NK-92 treated with Interleukin-12 subunit alpha and Interleukin-12 subunit beta, amount 100 ng/mL, for 24 hours (cell line): ENCODE data around the gene SPTLC1.
"Not testable (repeated sequence)": the region's sequence is repeated elsewhere in the genome, so short reads cannot be mapped to it uniquely, and the experiment has no call there.

Source experiments
- DNase-seq: peaks from one replicate; lab custom pipeline; 2025; lab: John Stamatoyannopoulos, UW

Gene SPTLC1

DNA sequence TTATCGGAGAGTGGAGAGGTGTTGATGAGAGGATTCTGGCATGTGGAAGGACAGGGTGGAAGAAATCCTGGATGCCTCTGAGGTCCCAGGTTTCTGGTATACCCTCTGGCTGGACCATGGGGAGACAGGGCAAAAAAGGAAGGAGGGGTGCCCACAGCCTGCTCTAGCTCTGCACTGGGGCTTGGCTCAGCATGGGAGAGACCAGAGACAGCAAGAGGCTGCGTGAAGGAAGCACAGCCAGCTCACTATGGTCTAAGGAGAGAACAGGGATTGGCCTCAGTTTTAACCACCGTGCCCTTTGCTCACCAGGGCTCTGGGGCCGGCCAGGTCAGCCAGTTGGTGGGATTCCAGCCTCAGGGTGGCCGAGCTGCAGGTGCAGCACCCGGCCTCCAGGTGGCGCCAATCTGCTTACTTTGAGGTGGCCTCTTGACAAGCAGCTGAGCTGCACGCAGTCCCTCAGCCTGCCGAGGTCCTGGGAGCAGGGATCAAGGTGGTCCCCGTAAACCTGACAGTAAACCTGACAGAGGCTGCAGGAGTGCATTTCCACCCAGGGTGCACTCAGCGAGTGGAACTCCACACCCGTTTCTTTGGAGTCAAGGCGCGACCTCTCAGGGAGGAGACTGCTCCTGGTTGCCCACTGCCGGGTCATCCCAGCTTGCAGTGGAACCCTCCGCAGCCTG, 25.0 kb upstream of the SPTLC1 start:
- peak; percentile 12 for DNase-seq

DNA sequence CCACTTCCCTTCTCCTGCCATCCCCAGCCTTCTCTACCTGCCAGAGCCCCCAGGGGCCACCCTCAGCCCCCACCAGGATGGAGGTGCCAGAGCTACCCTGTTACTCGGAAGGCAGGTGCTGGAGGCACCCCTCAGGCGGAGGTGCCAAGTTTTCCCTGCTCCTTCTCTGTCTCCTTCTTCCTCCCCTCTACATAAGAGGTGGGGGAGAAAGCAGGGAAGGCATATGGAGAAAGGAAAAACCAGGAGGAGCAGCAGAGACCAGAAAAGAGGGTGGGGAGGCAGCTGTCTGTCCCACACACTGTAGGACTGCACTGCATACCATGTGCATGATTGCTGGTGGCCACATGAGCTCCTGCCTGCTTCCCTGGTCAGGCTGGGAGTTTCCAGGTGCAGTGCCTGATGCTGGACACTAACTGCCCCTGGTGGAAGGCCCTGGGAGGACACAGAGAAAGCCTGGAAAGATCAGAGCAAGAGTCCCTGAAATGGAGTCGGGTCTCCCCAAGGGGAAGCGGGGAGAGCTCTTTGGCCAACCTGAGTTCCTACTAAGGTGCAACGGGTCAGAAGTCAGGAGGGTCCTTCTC, 23.8 kb upstream of the SPTLC1 start:
- DNase-seq = not testable (repeated sequence)

GRCh38 chr9:92138157-92138959, 23.1 kb upstream of the SPTLC1 start:
- DNase-seq = peak; percentile 13

- DNase-seq = no peak
These were observed 21.1 kb upstream of the SPTLC1 start for GRCh38 chr9:92136184-92136858.

DNA sequence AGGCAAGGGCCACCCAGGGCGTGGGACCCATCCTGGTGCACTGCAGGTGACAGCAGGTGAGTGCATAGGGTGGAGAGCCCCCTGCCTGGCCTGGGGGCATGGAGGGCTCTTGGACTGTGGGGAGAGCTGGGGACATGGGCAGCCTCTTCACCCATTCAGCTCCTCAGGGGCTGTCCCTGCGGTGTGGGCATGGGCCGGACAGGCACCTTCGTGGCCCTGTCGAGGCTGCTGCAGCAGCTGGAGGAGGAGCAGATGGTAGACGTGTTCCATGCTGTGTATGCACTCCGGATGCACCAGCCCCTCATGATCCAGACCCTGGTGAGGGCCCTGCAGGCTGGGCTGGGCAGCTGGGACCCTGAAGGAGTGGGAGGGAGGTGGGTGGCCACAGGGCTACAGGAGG, 20.4 kb upstream of the SPTLC1 start:
- no peak for DNase-seq

DNA sequence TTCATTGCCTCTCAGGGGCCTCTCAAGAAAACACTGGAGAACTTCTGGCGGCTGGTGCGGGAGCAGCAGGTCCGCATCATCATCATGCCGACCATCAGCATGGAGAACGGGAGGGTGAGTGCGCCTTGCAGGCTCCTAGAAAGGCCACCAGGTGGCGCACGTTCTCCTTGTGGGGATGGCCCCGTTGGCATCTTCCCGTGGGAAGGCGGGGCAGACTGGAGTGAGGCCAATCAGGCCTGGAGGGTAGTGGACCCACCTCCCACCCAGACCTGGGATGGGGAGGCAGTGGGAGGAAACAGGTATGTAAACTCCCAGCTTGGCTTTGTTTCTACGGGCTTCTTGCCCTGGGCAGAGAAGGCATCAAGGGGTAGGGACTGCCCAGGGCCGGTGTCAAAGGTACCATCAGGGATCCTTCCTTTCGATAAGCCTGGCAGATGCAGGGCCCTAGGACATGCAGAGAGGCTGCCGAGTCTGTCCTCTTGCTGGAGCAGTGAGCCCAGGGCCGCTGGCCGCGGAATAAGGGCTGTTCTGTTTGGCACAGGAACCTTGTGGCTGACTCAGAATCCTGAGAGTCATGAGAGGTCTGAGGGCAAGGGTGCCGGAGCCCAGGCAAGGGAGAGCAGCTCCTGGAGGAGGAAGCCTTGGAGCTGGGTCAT, 18.9 kb upstream of the SPTLC1 start:
- DNase-seq = peak; percentile 54

DNA sequence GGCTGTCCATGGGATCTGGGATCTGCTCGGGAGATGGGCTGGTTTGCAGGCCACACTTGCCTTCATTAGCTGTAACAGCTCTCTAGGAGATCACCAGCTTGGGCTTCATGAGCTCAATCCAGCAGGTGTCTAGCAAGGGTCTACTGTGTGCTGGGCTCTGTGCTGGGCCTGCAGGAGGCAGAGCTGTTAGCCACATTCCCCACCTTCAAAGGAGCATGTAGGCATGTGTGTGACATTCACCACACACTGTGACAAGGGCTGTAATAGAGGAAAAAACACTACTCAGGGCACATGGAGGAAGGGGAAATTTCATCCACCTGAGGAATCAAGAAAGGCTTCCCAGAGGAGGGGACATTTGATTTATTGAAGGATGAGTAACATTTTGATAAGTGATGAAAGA, 17.7 kb upstream of the SPTLC1 start:
- not testable (repeated sequence) for DNase-seq

DNA sequence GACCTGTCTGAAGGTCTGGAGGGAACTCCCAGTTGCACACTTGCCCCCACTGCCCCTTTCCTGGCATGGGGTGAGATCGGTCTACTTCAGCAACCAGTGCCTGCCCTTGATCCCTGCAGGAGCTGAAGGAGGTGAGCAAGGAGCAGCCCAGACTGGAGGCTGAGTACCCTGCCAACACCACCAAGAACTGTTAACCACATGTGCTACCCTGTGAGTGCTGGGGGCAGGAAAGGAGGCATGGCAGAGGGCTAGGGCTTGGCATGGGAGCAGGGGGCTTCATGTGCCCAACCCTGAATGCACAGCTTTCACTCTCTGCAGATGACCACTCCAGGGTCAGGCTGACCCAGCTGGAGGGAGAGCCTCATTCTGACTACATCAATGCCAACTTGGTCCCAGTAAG, 17.3 kb upstream of the SPTLC1 start:
- DNase-seq = no peak

- no peak for DNase-seq
These were observed 7.6 kb upstream of the SPTLC1 start for GRCh38 chr9:92122800-92123199.

GRCh38 chr9:92122061-92122460, 6.8 kb upstream of the SPTLC1 start:
- no peak for DNase-seq

DNA sequence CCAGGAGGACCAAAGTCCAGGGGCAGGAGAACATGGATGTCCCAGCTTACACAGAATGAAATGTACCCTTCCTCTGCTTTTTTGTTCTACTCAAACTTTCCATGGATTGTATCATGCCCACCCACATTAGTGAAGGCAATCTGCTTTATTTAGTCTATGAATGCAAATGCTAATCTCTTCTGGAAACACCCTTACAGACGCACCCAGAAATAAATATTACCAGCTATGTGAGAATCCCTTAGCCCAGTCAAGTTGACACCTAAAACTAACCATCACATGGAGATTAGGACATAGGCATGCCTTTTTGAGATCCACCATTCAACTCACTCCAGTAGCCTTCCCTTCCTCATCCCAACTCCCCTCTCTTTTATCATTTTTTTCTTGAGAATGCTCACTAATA, 6.1 kb upstream of the SPTLC1 start:
- DNase-seq = no peak

DNA sequence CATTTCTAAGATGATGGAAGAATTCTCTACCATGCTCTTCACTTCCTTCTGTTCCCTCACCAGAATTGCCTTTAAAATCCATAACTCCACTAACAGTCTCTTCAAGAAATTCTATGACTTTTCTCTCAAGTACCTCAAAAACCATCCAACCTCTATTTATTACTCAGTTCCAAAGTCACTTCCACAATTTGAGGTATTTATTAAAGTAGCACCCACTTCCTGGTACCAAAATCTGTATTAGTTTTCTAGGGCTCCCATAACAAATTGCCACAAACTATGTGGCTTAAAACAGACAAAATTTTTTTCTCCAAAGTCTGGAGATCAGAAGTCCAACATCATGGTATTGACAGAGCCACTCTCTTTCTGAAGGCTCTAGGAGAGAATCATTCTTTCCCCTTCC, 4.9 kb upstream of the SPTLC1 start:
- no peak for DNase-seq

GRCh38 chr9:92119586-92119985, 4.4 kb upstream of the SPTLC1 start:
- no peak for DNase-seq

DNA sequence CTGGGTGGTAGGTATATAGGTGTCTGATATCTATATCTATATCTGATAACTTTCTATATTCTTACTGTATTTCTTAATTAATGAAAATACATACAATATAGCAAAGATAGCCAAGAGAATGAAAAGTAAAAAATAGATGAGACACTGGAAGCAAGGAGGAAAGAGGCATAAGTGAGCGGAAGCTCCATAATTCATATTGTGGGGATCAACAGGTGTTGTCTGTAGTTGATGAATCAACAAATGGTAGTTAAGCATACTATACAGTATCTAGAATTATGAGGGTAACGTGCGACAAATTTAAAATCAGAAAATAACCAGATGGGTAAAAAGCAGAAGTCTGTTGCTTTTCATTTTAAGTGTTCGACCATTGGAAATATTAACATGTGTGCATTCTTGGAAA, 7.1 kb downstream of the SPTLC1 start:
- DNase-seq = no peak

- not testable (repeated sequence) for DNase-seq
These were observed 9.6 kb downstream of the SPTLC1 start for GRCh38 chr9:92105446-92106225.

DNA sequence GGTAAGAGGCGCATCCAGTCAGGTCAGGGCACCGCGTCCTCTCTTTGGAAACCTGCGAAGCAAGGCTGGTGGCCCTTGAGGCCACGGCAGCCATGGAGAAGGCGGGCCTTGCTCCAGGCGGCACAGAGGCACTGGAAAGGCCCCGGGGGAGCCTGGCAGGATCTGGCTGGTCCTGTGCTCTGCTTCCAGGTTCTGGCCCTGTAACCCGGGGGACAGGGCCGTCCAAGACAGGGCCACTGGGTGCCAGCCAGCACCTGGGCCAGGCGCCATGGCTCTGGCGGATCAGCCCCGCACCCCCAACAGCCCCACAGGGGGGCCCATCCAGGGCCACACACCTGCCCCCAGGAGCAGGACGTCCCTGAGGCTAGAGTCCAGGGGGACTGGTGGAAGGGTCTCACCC, 11.6 kb downstream of the SPTLC1 start:
- DNase-seq = not testable (repeated sequence)

GRCh38 chr9:92100237-92100911, 14.8 kb downstream of the SPTLC1 start:
- DNase-seq = no peak

GRCh38 chr9:92098638-92099037, 16.6 kb downstream of the SPTLC1 start:
- DNase-seq = no peak

- no peak for DNase-seq
These were observed 17.2 kb downstream of the SPTLC1 start for GRCh38 chr9:92097997-92098482.

- DNase-seq = no peak
These were observed 20.0 kb downstream of the SPTLC1 start for GRCh38 chr9:92095236-92095635.

DNA sequence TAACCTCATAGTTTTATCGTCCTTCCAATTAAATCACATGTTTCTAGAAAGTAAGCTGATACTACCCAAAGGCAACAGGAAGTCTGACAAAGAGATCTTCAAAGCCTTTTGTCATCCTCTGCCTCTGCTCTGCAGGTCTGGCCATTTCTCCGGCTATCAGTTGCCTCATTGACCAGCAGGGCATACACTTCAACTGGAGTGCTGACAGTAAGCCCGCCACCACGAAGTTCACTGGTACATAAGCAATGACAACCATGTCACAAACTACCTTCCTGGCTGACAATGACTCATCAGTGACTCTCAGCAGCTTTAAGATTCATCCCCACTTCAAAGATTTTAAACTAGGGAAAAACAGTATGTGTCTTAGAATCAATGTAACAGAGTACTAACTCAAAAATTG, 20.6 kb downstream of the SPTLC1 start:
- DNase-seq = no peak
